LNCaP clone FGC (cell line): ENCODE results near the gene RIPOR2.
"Not testable (repeated sequence)": the region's sequence is repeated elsewhere in the genome, so short reads cannot be mapped to it uniquely, and the experiment has no call there.

Experiments
- DNase-seq: peaks from one replicate; pipeline ENCODE4 v3.0.0-alpha.2; 2011; ENCODE audit warnings: low read depth
- H3K4me3 ChIP-seq: 2 replicates; pipeline ENCODE4 v1.5.1; 2011; ENCODE audit warnings: mild to moderate bottlenecking, low read depth, low read length, control low read depth
- CTCF ChIP-seq: IDR thresholded peaks from 2 replicates; pipeline ENCODE4 v1.5.1; 2012; ENCODE audit warnings: mild to moderate bottlenecking; ENCODE audit not compliant: control insufficient read depth, insufficient read depth; ENCODE audit errors: extremely low read depth

RIPOR2 gene

DNA sequence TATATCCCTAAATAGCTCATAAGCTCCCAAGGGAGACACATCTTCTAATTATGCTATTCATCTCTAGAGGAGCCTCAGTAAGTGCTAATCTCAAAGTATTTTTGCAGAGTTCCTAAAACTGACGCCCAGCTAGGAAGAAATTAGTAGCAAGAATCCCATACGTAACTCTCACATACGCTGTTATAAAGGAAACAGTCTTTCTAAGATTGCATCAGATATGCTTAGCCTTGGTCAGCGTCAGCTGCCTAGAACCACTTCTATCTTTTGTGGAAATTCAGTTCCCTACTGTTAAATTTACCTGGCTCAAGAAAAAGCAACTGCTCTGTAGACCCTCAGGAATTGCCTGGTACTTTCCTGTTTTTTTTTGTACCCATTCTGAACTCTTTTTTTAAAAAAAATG, 13.6 kb downstream of the RIPOR2 start:
- no peak overlapping the region for H3K4me3 ChIP-seq
- no peak for TF ChIP-seq CTCF
- no peak for DNase-seq

GRCh38 chr6:24920136-24920535, 15.6 kb downstream of the RIPOR2 start:
- no peak overlapping the region for H3K4me3 ChIP-seq
- no peak for TF ChIP-seq CTCF
- no peak for DNase-seq

- no peak for TF ChIP-seq CTCF
- no peak for DNase-seq
- no peak overlapping the region for H3K4me3 ChIP-seq
These were observed 16.5 kb downstream of the RIPOR2 start for GRCh38 chr6:24919056-24919892.

GRCh38 chr6:24918641-24919055, 17.1 kb downstream of the RIPOR2 start:
- H3K4me3 ChIP-seq, result no peak overlapping the region
- DNase-seq, result no peak

DNA sequence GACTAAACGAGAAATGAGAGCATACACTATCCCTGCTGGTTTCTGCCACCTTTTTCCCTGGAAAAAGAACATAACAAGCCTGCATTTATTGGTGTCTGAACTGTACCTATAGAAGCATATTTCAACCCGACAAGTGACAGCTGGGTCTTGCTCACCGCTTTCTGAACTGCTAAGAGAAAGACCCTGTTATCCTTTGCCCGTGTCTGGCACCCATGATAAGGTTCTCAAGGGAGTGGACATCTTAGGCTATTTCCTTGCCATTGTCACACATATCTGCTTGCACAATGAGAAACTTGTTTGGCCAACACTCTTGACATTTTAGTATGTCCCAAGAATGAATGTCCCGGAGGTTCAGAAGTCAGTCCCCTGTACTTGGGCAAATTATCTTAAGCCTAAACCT, 19.3 kb downstream of the RIPOR2 start:
- DNase-seq, result no peak
- no peak overlapping the region for H3K4me3 ChIP-seq
- TF ChIP-seq CTCF, result no peak

More at GRCh38 chr6:24918641-24919055, 17.1 kb downstream of the RIPOR2 start:
- TF ChIP-seq CTCF, result no peak

GRCh38 chr6:24915641-24916040, 20.1 kb downstream of the RIPOR2 start:
- no peak for TF ChIP-seq CTCF
- no peak for DNase-seq

GRCh38 chr6:24914082-24914481, 21.7 kb downstream of the RIPOR2 start:
- not testable (repeated sequence) for DNase-seq, H3K4me3 ChIP-seq

More at GRCh38 chr6:24915641-24916040, 20.1 kb downstream of the RIPOR2 start:
- H3K4me3 ChIP-seq, result no peak overlapping the region
